ENCODE results near the gene SNN.

The SNN gene

GRCh38 chr16:11626657-11627291 is 41.5 kb upstream of the SNN start:
- no peak overlapping the region for H2AFZ ChIP-seq
- no peak overlapping the region for H3K4me2 ChIP-seq (ENCODE audit: low read length)
- H3K27ac ChIP-seq = no peak overlapping the region
- no peaks in the 10 kb centered on the region for H3K4me1 ChIP-seq
- H3K27me3 ChIP-seq (ENCODE audit: control insufficient read depth, insufficient read depth, low read length) = no peaks in the 10 kb centered on the region
- no peak overlapping the region for H3K4me3 ChIP-seq (ENCODE audit: low read depth, low read length)
- no peak for TF ChIP-seq CTCF (IDR thresholded peaks at IDR 0.05)
- no peak overlapping the region for H3K9ac ChIP-seq
- no peaks in the 10 kb centered on the region for H3K79me2 ChIP-seq
- H3K36me3 ChIP-seq (ENCODE audit: control insufficient read depth, insufficient read depth, low read length) = no peaks in the 10 kb centered on the region
- no peaks in the 10 kb centered on the region for H3K9me3 ChIP-seq (ENCODE audit: control insufficient read depth, low read length)

GRCh38 chr16:11627292-11627663 is 41.0 kb upstream of the SNN start:
- Histone ChIP-seq H3K27ac (no peak overlapping the region), H3K9ac (no peak overlapping the region), H3K36me3 (ENCODE audit: control insufficient read depth, insufficient read depth, low read length) (no peaks in the 10 kb centered on the region), H2AFZ (no peak overlapping the region), H3K4me2 (ENCODE audit: low read length) (no peak overlapping the region), H3K79me2 (no peaks in the 10 kb centered on the region), H3K9me3 (ENCODE audit: control insufficient read depth, low read length) (no peaks in the 10 kb centered on the region), H3K4me1 (no peaks in the 10 kb centered on the region), H3K4me3 (ENCODE audit: low read depth, low read length) (no peak overlapping the region), H3K27me3 (ENCODE audit: control insufficient read depth, insufficient read depth, low read length) (no peaks in the 10 kb centered on the region)
- TF ChIP-seq CTCF (IDR thresholded peaks at IDR 0.05) = no peak

GRCh38 chr16:11627822-11628457 is 40.3 kb upstream of the SNN start:
- no peaks in the 10 kb centered on the region for H3K27me3 ChIP-seq (ENCODE audit: control insufficient read depth, insufficient read depth, low read length)
- no peak for TF ChIP-seq CTCF (IDR thresholded peaks at IDR 0.05)
- no peaks in the 10 kb centered on the region for H3K9me3 ChIP-seq (ENCODE audit: control insufficient read depth, low read length)
- H3K4me2 ChIP-seq (ENCODE audit: low read length) = no peak overlapping the region
- no peak overlapping the region for H3K27ac ChIP-seq
- H3K79me2 ChIP-seq = no peaks in the 10 kb centered on the region
- no peak overlapping the region for H2AFZ ChIP-seq
- H3K9ac ChIP-seq = no peak overlapping the region
- H3K36me3 ChIP-seq (ENCODE audit: control insufficient read depth, insufficient read depth, low read length) = no peaks in the 10 kb centered on the region
- no peak overlapping the region for H3K4me3 ChIP-seq (ENCODE audit: low read depth, low read length)
- H3K4me1 ChIP-seq = peaks cover 1% of the 10 kb centered on the region

- Histone ChIP-seq H3K27ac (peak overlapping the region; percentile 3), H3K27me3 (ENCODE audit: control insufficient read depth, insufficient read depth, low read length) (no peaks in the 10 kb centered on the region), H3K4me1 (peaks cover 7% of the 10 kb centered on the region), H3K4me3 (ENCODE audit: low read depth, low read length) (no peak overlapping the region), H3K9me3 (ENCODE audit: control insufficient read depth, low read length) (no peaks in the 10 kb centered on the region), H3K36me3 (ENCODE audit: control insufficient read depth, insufficient read depth, low read length) (no peaks in the 10 kb centered on the region), H3K4me2 (ENCODE audit: low read length) (no peak overlapping the region), H2AFZ (no peak overlapping the region), H3K9ac (no peak overlapping the region), H3K79me2 (no peaks in the 10 kb centered on the region)
- TF ChIP-seq CTCF (IDR thresholded peaks at IDR 0.05) = no peak
These were observed 38.9 kb upstream of the SNN start for GRCh38 chr16:11629071-11630030.
